ENCODE measurements around the gene TRABD2B. TPM values are rescaled to one million over a fixed set of nuclear protein-coding genes. Genes with fewer than 3 reads are reported as not detected.

Gene TRABD2B
- polyA plus RNA-seq, 1 donor, result 21.2 TPM

- DNase-seq, result no peak
Observed at GRCh38 chr1:47936916-47937551, 60.2 kb downstream of the TRABD2B start.

- DNase-seq, result no peak
Observed at GRCh38 chr1:47935856-47936255, 61.3 kb downstream of the TRABD2B start.

DNA sequence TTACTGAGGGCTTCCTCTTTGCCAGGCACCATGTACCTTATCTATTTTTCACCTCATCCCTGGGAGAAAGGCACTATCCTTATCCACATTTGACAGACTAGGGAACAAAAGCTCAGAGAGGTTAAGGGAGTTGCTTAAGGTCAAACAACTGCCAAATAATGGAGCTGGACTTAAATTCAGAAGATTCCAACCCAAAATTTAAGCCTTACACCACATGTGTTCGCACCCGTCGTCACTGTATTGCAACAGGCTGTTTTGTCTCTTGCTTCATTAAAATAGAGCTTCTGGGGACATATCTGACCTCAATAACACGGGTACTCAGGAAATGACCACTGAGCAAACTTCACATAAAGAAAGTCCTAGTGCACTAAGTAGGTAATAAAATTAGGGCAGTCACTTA is 62.0 kb downstream of the TRABD2B start:
- DNase-seq, result no peak

GRCh38 chr1:47934243-47934805 is 62.9 kb downstream of the TRABD2B start:
- peak; percentile 62 for DNase-seq

- DNase-seq, result no peak
Observed at GRCh38 chr1:47932743-47933142, 64.4 kb downstream of the TRABD2B start.

DNA sequence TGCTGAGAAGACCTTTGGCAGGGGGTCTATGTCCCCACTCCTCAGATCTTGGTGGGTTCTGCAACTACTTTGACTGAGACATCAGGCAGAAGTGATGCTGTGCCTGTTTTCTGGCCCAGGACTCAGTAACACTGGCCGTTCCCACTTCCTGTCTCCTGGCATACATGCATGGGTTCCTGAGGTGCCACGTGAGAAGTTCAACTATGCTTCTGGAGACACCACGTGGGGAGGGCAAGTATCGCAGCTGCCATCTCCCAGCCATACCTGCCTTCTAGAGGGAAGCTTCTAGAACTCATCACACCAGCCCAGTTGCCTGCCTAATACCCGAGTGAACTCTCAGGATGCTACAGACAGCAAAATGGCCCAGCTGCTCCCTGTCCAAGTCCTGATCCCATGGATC is 65.8 kb downstream of the TRABD2B start:
- DNase-seq, result no peak

GRCh38 chr1:47930210-47930840 is 66.9 kb downstream of the TRABD2B start:
- DNase-seq, result no peak

- no peak for DNase-seq
Observed at GRCh38 chr1:47927165-47927564, 70.0 kb downstream of the TRABD2B start.

GRCh38 chr1:47926461-47926999 is 70.7 kb downstream of the TRABD2B start:
- no peak for DNase-seq

GRCh38 chr1:47924270-47925048 is 72.7 kb downstream of the TRABD2B start:
- no peak for DNase-seq

DNA sequence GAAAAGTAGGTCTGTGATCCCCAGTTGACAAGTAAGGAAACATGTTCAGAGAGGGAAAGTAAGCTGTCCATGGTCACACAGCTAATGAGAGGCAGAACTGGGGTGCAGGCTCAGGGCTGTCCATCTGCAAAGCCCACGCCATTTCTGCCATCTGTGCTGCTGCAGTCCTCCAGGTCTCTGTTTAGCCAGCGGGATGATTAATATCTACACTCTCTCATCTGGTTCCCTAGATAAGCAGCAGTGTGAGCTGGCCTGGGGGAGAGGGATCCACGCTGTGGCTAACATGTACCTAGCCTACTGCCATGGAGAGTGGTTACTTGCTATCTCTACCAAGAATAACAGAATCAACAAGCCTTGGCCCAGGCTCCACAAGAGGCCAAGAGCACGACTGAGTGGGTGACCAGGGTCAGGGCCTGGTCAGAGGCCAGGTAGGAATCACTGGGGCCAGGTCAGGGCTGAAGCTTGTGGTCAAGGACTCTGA is 75.2 kb downstream of the TRABD2B start:
- DNase-seq, result no peak

- no peak for DNase-seq
Observed at GRCh38 chr1:47919113-47919833, 77.9 kb downstream of the TRABD2B start.

- DNase-seq, result no peak
Observed at GRCh38 chr1:47918257-47918867, 78.8 kb downstream of the TRABD2B start.

DNA sequence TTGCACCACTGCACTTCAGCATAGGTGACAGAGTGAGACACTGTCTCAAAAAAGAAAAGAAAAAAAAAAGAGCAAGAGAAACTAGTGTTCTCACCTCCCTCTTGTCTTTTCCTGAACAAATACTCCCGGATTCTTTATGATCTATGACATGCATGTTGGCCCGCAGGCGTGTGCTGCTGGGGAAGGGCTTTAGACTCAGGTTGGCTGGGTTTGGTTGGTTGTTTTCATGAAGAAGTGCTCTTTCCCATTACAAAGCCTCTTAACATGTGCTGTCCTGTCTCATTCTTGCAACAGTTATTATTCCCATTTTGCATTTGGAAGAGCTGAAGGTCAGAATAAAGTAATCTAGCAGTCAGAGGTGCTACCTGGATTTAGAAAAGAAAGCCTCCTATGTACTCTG is 79.5 kb downstream of the TRABD2B start:
- no peak for DNase-seq

DNA sequence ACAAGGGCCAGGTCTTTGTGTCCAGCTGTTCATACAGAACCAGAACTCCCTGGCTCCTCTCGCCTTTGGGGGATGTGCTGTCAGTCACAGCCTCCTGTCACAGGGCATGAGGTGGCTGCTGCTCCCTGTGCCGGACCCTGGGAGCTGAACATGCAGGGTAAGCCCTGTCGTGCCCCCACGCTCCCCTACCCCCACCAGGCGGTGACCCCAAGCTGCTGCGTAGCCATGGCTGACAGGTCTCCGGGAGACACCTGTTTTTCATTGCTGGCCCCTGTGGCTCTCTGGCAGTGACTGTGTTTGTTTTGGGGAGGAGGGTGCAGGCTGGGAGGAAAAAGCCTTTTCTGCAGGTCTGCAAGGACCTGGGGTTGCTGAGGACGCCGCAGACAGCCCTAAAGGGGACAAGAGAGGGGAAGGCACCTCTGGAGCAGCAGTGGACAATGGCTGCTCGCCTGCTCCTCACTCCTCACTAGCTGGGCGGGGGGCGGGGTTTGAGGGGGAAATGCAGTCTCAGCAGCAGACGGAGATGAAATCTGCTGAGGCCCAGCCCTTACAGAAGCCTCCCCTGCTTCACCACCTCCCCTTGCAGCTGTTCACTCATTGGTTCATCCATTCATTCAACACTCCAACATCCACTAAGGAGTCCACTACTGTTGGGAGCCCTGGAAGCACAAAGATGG is 81.4 kb downstream of the TRABD2B start:
- no peak for DNase-seq

- no peak for DNase-seq
Observed at GRCh38 chr1:47914952-47915676, 82.1 kb downstream of the TRABD2B start.

GRCh38 chr1:47914218-47914938 is 82.8 kb downstream of the TRABD2B start:
- no peak for DNase-seq

- no peak for DNase-seq
Observed at GRCh38 chr1:47913225-47913823, 83.9 kb downstream of the TRABD2B start.

GRCh38 chr1:47912756-47913155 is 84.4 kb downstream of the TRABD2B start:
- DNase-seq, result no peak
